ENCODE measurements around the gene LELP1. TPM values are rescaled to one million over a fixed set of nuclear protein-coding genes. Genes with fewer than 3 reads are reported as not detected.
A peak's percentile ranks its signal among the peaks of the same experiment; 100 is the strongest.
"Not testable (repeated sequence)": the region's sequence is repeated elsewhere in the genome, so short reads cannot be mapped to it uniquely, and the experiment has no call there.

The LELP1 gene
- total RNA-seq, 3 donors from 2014 or later: not detected

- TF ChIP-seq CTCF (IDR thresholded peaks at IDR 0.05): no peak
- intact Hi-C loops (cut with DNase I, micrococcal nuclease): no loop called here
- Histone ChIP-seq H3K4me3 (no peak overlapping the region), H3K4me1 (ENCODE audit: low read depth) (no peaks in the 10 kb centered on the region), H3K9me3 (no peaks in the 10 kb centered on the region), H3K36me3 (ENCODE audit: low read depth) (no peaks in the 10 kb centered on the region)
- ATAC-seq (no peak), DNase-seq (no peak)
Observed at GRCh38 chr1:153220606-153221303, 17.5 kb downstream of the LELP1 start.

- ATAC-seq (peak; percentile 93), DNase-seq (peak in 2 of 3 donors; percentile 74 to 78)
- H3K9me3 ChIP-seq; H3K4me3 ChIP-seq; intact Hi-C loops (cut with DNase I, micrococcal nuclease); H3K36me3 ChIP-seq (ENCODE audit: low read depth); H3K4me1 ChIP-seq (ENCODE audit: low read depth): not testable (repeated sequence)
- peak; percentile 49 for TF ChIP-seq CTCF (IDR thresholded peaks at IDR 0.05)
Observed at GRCh38 chr1:153223040-153223891, 20.0 kb downstream of the LELP1 start.

GRCh38 chr1:153227810-153228209 is 24.6 kb downstream of the LELP1 start:
- Histone ChIP-seq H3K36me3 (ENCODE audit: low read depth) (no peaks in the 10 kb centered on the region), H3K4me3 (no peak overlapping the region), H3K9me3 (no peaks in the 10 kb centered on the region), H3K4me1 (ENCODE audit: low read depth) (no peaks in the 10 kb centered on the region)
- ATAC-seq: no peak
- intact Hi-C loops (cut with DNase I, micrococcal nuclease): no loop called here
- DNase-seq: no peak
- TF ChIP-seq CTCF (IDR thresholded peaks at IDR 0.05): no peak

- no peak for TF ChIP-seq CTCF (IDR thresholded peaks at IDR 0.05)
- no peaks in the 10 kb centered on the region for H3K36me3 ChIP-seq (ENCODE audit: low read depth)
- H3K4me1 ChIP-seq (ENCODE audit: low read depth): no peaks in the 10 kb centered on the region
- no peaks in the 10 kb centered on the region for H3K9me3 ChIP-seq
- no peak for ATAC-seq
- intact Hi-C loops (cut with DNase I, micrococcal nuclease): no loop called here
- H3K4me3 ChIP-seq: no peak overlapping the region
- no peak for DNase-seq
Observed at GRCh38 chr1:153228491-153228890, 25.3 kb downstream of the LELP1 start.

- H3K36me3 ChIP-seq (ENCODE audit: low read depth); intact Hi-C loops (cut with DNase I, micrococcal nuclease); H3K4me3 ChIP-seq; H3K4me1 ChIP-seq (ENCODE audit: low read depth); H3K9me3 ChIP-seq: not testable (repeated sequence)
- peak in 1 of 3 donors; percentile 23 for DNase-seq
- peak; percentile 56 for ATAC-seq
Observed at GRCh38 chr1:153229076-153229829, 26.0 kb downstream of the LELP1 start.

Measured in mucosa of descending colon (tissue), 3 donors.